Uterus (tissue), 2 donors: Measurements from ENCODE around the gene ASAP3.

ENCODE experiments used
- POLR2A ChIP-seq, 2 donors: fragments of 450-650 bp; IDR thresholded peaks; one replicate each; pipeline ENCODE4 v1.6.1; 2016; ENCODE audit warnings: antibody characterized with exemption in 2 of 2, mild to moderate bottlenecking in 1 of 2, moderate library complexity in 1 of 2
- TF ChIP-seq, protein P1 (sequence below), 4 experiments: fragments of 200-600 bp in 2 of 4; fragments of 450-650 bp in 2 of 4; sonication (generic) in 2 of 4; IDR thresholded peaks; one replicate each; pipeline ENCODE4 v1.5.1; 2016 to 2019; ENCODE audit warnings: antibody characterized with exemption in 4 of 4, mild to moderate bottlenecking in 2 of 4, moderate library complexity in 1 of 4

DNA sequence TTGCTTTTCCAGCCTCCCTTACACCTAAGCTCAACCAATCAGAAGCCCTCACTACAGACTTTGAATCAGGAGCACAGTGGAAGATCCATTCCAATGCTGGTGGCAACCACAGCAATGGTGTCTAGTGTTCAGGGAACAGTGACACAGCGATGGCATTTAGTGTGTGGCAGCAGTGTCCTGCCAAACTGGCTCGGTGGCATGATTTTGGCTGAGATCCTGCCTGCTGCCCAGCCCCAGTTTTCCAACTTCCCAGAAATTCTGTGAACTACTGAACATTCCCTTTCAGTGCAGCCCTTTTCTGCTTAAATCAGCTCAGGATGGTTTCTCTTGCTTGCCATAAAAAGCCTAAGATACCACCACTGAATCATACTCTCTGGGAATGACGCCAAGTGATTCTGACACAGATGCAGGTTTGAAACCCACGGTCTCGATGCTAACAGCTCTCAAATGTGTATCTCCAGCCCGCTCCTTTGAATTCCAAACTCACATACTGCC is 8.8 kb downstream of the ASAP3 start:
- TF ChIP-seq POLR2A (IDR thresholded peaks at IDR 0.05): no peak
- TF ChIP-seq, protein P1, sequence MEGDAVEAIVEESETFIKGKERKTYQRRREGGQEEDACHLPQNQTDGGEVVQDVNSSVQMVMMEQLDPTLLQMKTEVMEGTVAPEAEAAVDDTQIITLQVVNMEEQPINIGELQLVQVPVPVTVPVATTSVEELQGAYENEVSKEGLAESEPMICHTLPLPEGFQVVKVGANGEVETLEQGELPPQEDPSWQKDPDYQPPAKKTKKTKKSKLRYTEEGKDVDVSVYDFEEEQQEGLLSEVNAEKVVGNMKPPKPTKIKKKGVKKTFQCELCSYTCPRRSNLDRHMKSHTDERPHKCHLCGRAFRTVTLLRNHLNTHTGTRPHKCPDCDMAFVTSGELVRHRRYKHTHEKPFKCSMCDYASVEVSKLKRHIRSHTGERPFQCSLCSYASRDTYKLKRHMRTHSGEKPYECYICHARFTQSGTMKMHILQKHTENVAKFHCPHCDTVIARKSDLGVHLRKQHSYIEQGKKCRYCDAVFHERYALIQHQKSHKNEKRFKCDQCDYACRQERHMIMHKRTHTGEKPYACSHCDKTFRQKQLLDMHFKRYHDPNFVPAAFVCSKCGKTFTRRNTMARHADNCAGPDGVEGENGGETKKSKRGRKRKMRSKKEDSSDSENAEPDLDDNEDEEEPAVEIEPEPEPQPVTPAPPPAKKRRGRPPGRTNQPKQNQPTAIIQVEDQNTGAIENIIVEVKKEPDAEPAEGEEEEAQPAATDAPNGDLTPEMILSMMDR (IDR thresholded peaks at IDR 0.05): no peak
